Sigmoid colon (tissue), 7 donors: Measurements from ENCODE around the gene PPEF1. TPM values are rescaled to one million over a fixed set of nuclear protein-coding genes. Genes with fewer than 3 reads are reported as not detected.
"Not testable (repeated sequence)": the region's sequence is repeated elsewhere in the genome, so short reads cannot be mapped to it uniquely, and the experiment has no call there.

ENCODE experiments used
- DNase-seq: peaks from one replicate; pipeline ENCODE4 v3.0.0-alpha.2; 2019
- H3K27ac ChIP-seq, 4 donors: fragments of 200-600 bp; sonication (generic); one replicate each; pipeline ENCODE4 v1.5.1; 2016 to 2019; ENCODE audit warnings: mild to moderate bottlenecking in 1 of 4
- H3K27me3 ChIP-seq, 3 donors: fragments of 200-600 bp; sonication (generic); one replicate each; pipeline ENCODE4 v1.5.1; 2019; ENCODE audit warnings: mild to moderate bottlenecking in 1 of 3
- H3K36me3 ChIP-seq, 4 donors: fragments of 200-600 bp; sonication (generic); one replicate each; pipeline ENCODE4 v1.5.1; 2016 to 2019
- H3K4me1 ChIP-seq, 4 donors: fragments of 200-600 bp; sonication (generic); one replicate each; pipeline ENCODE4 v1.5.1; 2017 to 2019
- H3K4me3 ChIP-seq, 4 donors: fragments of 200-600 bp; sonication (generic); one replicate each; pipeline ENCODE4 v1.5.1; 2017 to 2019; ENCODE audit warnings: mild to moderate bottlenecking in 2 of 4, moderate library complexity in 1 of 4
- H3K9me3 ChIP-seq, 4 donors: fragments of 200-600 bp in 3 of 4; sonication (generic) in 3 of 4; one replicate each; pipeline versions ENCODE4 v1.5.1 to v1.6.1; 2013 to 2019
- EP300 ChIP-seq, 4 donors: sonication (generic); formaldehyde crosslinking; IDR thresholded peaks; one replicate each; pipeline ENCODE4 v1.6.1; 2017; ENCODE audit warnings: antibody characterized with exemption in 4 of 4
- POLR2A ChIP-seq, 2 donors: fragments of 450-650 bp; IDR thresholded peaks; one replicate each; pipeline ENCODE4 v1.6.1; 2016; ENCODE audit warnings: antibody characterized with exemption in 2 of 2, mild to moderate bottlenecking in 2 of 2, moderate library complexity in 2 of 2
- POLR2AphosphoS5 ChIP-seq, 4 donors: sonication (generic); formaldehyde crosslinking; IDR thresholded peaks; one replicate each; pipeline ENCODE4 v1.6.1; 2017; ENCODE audit warnings: antibody characterized with exemption in 4 of 4
- WGBS, 2 donors: extraction: QIAGEN DNeasy Blood & Tissue Kit; methylation state at CpG; one replicate each; pipeline ENCODE4 v1.1.7; 2013; 5-methylcytosine and 5-hydroxymethylcytosine counted together
- intact Hi-C: fragments of 100-400 bp; cut with DNase I; formaldehyde crosslinking; loops from one replicate; pipeline ENCODE4 v1.15.1; 2023
- polyA plus RNA-seq, 3 donors: library from polyadenylated mRNA; stranded (reverse); fragments of 200-250 nt; gene quantifications; one replicate each; pipeline ENCODE4 v1.2.3, GENCODE V29; 2013
- total RNA-seq, 4 donors: library from RNA; depleted of rRNA; stranded (reverse); fragments of >200 nt; gene quantifications; one replicate each; pipeline ENCODE4 v1.1.0, GENCODE V29; 2016
- TF ChIP-seq, protein P1 (sequence below), 4 experiments: fragments of 450-650 bp in 3 of 4; fragments of 200-600 bp in 1 of 4; IDR thresholded peaks; one replicate each; pipeline ENCODE4 v1.5.1; 2016 to 2019; ENCODE audit warnings: antibody characterized with exemption in 4 of 4, mild to moderate bottlenecking in 3 of 4, moderate library complexity in 2 of 4
- donor health status: healthy with polysubstance abuse.
- donor health status: Bipolar disorder and iron deficiency.
- donor health status: healthy.

PPEF1 gene
- total and polyA plus RNA-seq, 7 donors, result 0.26 to 0.71 (median 0.49) TPM; not detected in 4

DNA sequence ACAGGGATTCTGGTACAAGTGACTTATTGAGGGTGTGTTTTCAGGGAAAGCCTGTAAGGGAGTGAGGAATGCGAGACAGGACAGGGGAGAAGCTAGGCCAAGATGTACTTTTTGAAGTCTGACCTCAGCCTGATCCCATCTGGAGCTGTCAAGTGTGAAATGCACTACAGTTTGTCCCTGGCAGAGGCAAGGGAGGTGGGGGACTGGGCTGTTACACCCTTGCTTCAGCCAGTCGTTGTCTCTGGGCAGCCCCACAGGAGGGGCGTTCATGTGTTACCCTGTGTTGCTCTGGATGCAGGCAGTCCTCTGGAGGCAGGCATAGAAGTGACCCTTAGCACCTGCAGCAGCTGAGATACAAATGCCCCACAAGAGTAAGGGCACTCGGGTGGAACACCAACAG, 25.8 kb downstream of the PPEF1 start:
- H3K36me3 ChIP-seq, result no peaks in the 10 kb centered on the region
- no peaks in the 10 kb centered on the region for H3K27me3 ChIP-seq
- no peak overlapping the region for H3K4me3 ChIP-seq
- intact Hi-C loops, result no loop called here
- TF ChIP-seq, protein P1, sequence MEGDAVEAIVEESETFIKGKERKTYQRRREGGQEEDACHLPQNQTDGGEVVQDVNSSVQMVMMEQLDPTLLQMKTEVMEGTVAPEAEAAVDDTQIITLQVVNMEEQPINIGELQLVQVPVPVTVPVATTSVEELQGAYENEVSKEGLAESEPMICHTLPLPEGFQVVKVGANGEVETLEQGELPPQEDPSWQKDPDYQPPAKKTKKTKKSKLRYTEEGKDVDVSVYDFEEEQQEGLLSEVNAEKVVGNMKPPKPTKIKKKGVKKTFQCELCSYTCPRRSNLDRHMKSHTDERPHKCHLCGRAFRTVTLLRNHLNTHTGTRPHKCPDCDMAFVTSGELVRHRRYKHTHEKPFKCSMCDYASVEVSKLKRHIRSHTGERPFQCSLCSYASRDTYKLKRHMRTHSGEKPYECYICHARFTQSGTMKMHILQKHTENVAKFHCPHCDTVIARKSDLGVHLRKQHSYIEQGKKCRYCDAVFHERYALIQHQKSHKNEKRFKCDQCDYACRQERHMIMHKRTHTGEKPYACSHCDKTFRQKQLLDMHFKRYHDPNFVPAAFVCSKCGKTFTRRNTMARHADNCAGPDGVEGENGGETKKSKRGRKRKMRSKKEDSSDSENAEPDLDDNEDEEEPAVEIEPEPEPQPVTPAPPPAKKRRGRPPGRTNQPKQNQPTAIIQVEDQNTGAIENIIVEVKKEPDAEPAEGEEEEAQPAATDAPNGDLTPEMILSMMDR (IDR thresholded peaks at IDR 0.05), result no peak
- TF ChIP-seq POLR2AphosphoS5 (IDR thresholded peaks at IDR 0.05) (no peak), EP300 (IDR thresholded peaks at IDR 0.05) (no peak), POLR2A (IDR thresholded peaks at IDR 0.05) (no peak)
- DNase-seq, result no peak
- 63% methylated on average over 4 of the region's 4 CpGs for WGBS, 2 donors
- H3K27ac ChIP-seq, result no peak overlapping the region
- no peaks in the 10 kb centered on the region for H3K4me1 ChIP-seq
- H3K9me3 ChIP-seq, result no peaks in the 10 kb centered on the region

DNA sequence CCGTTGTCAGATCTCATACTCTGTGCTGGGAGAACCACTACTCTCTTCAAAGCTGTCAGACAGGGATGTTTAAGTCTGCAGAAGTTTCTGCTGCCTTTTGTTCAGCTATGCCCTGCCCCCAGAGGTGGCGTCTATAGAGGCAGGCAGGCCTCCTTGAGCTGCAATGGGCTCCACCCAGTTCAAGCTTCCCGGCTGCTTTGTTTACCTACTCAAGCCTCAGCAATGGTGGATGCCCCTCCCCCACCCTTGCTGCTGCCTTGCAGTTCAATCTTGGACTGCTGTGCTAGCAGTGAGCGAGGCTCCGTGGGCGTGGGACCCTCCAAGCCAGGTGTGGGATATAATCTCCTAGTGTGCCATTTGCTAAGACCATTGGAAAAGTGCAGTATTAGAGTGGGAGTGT, 32.2 kb downstream of the PPEF1 start:
- H3K4me3 ChIP-seq, H3K36me3 ChIP-seq, H3K27ac ChIP-seq, H3K9me3 ChIP-seq, DNase-seq, intact Hi-C loops, H3K27me3 ChIP-seq, H3K4me1 ChIP-seq: not testable (repeated sequence)
- WGBS, 2 donors, result 47 to 64% methylated on average over 6 of the region's 6 CpGs

DNA sequence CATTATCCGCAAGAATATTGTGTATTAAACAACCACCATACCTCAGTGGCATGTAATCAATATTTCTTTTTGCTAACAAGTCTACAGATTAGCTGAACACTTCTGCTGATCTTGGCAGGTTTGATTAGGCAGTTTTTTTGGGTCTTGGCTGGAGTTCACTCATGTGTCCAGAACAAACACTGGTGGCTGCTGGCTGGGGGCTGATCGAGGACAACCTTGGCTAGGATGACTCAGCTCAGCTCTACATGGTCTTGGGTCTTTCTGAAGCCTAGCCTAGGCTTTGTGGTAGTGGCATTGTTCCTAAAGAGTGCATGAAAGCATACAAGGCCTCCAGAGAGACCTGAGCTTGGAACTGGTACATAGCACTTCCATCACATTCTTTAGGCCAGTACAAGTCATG, 41.1 kb downstream of the PPEF1 start:
- Histone ChIP-seq H3K4me3 (no peak overlapping the region), H3K4me1 (no peaks in the 10 kb centered on the region), H3K27me3 (no peaks in the 10 kb centered on the region), H3K9me3 (no peaks in the 10 kb centered on the region), H3K27ac (no peak overlapping the region), H3K36me3 (no peaks in the 10 kb centered on the region)
- 82 to 90% methylated on average over 2 of the region's 2 CpGs for WGBS, 2 donors
- TF ChIP-seq POLR2AphosphoS5 (IDR thresholded peaks at IDR 0.05) (no peak), POLR2A (IDR thresholded peaks at IDR 0.05) (no peak), EP300 (IDR thresholded peaks at IDR 0.05) (no peak)
- TF ChIP-seq, protein P1 (IDR thresholded peaks at IDR 0.05), result no peak
- intact Hi-C loops, result no loop called here
- DNase-seq, result no peak

DNA sequence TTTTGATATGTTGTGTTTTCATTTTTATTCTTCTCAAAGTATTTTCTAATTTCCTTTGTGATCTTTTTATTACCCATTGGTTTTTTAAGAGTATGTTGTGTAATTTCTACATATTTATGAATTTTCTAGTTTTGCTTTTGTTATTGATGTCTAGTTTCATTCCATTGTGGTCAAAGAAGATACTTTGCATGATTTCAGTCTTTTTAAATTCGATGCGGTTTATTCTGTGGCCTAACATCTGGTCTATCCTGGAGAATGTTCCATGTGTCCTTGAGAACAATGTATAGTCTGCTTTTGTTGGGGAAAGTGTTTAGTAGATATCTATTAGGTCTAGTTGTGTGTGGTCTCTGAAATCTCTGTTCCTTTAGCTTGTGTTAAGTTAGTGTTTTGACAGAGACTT, 46.2 kb downstream of the PPEF1 start:
- TF ChIP-seq POLR2A (IDR thresholded peaks at IDR 0.05) (no peak), POLR2AphosphoS5 (IDR thresholded peaks at IDR 0.05) (no peak), EP300 (IDR thresholded peaks at IDR 0.05) (no peak)
- TF ChIP-seq, protein P1 (IDR thresholded peaks at IDR 0.05), result no peak
- no peaks in the 10 kb centered on the region for H3K9me3 ChIP-seq
- WGBS, 2 donors, result 84 to 89% methylated on average over 2 of the region's 2 CpGs

DNA sequence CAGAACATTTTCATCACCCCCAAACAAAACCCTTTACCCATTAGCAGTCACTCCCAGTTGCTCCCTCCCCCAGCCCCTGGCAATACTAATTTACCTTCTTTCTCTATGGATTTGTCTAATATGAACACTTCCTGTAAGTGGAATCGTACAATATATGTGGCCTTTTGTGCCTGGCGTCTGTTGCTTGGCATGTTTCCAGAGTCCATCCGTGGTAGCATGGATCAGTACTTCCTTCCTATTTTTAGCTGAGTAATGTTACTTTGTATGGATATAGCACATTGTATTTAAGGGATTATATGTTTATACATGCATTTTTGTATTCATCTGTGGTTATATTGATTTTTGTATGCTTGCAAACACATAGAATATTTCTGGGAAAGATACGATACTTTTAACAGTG, 48.2 kb downstream of the PPEF1 start:
- no peaks in the 10 kb centered on the region for H3K27me3 ChIP-seq
- H3K4me1 ChIP-seq, result no peaks in the 10 kb centered on the region
- TF ChIP-seq POLR2AphosphoS5 (IDR thresholded peaks at IDR 0.05), result no peak
- no peak for TF ChIP-seq EP300 (IDR thresholded peaks at IDR 0.05)
- TF ChIP-seq POLR2A (IDR thresholded peaks at IDR 0.05), result no peak
- TF ChIP-seq, protein P1 (IDR thresholded peaks at IDR 0.05), result no peak
- intact Hi-C loops, result no loop called here
- H3K4me3 ChIP-seq, result no peak overlapping the region
- 45 to 65% methylated on average over 4 of the region's 4 CpGs for WGBS, 2 donors
- DNase-seq, result no peak
- no peaks in the 10 kb centered on the region for H3K9me3 ChIP-seq
- H3K27ac ChIP-seq, result no peak overlapping the region
- H3K36me3 ChIP-seq, result no peaks in the 10 kb centered on the region

More for the DNA sequence above, 46.2 kb downstream of the PPEF1 start:
- no peaks in the 10 kb centered on the region for H3K4me1 ChIP-seq
- no peak overlapping the region for H3K4me3 ChIP-seq
- no peak overlapping the region for H3K27ac ChIP-seq
- no peaks in the 10 kb centered on the region for H3K27me3 ChIP-seq
- H3K36me3 ChIP-seq, result no peaks in the 10 kb centered on the region
- no peak for DNase-seq
- intact Hi-C loops, result no loop called here
